CD4-positive, alpha-beta T cell treated with Interleukin-15 for 1 hour (primary cell): ENCODE measurements around the gene MAL.
"Not testable (repeated sequence)": the region's sequence is repeated elsewhere in the genome, so short reads cannot be mapped to it uniquely, and the experiment has no call there.

Experiments
- DNase-seq: peaks from one replicate; pipeline ENCODE4 v3.0.0-alpha.2; 2020

Gene MAL

GRCh38 chr2:95072424-95072823, 46.9 kb downstream of the MAL start:
- no peak for DNase-seq

GRCh38 chr2:95073856-95074662, 48.6 kb downstream of the MAL start:
- no peak for DNase-seq

GRCh38 chr2:95074663-95075439, 49.3 kb downstream of the MAL start:
- DNase-seq = peak; percentile 81

- no peak for DNase-seq
Measured at GRCh38 chr2:95075440-95076132, 50.1 kb downstream of the MAL start.

DNA sequence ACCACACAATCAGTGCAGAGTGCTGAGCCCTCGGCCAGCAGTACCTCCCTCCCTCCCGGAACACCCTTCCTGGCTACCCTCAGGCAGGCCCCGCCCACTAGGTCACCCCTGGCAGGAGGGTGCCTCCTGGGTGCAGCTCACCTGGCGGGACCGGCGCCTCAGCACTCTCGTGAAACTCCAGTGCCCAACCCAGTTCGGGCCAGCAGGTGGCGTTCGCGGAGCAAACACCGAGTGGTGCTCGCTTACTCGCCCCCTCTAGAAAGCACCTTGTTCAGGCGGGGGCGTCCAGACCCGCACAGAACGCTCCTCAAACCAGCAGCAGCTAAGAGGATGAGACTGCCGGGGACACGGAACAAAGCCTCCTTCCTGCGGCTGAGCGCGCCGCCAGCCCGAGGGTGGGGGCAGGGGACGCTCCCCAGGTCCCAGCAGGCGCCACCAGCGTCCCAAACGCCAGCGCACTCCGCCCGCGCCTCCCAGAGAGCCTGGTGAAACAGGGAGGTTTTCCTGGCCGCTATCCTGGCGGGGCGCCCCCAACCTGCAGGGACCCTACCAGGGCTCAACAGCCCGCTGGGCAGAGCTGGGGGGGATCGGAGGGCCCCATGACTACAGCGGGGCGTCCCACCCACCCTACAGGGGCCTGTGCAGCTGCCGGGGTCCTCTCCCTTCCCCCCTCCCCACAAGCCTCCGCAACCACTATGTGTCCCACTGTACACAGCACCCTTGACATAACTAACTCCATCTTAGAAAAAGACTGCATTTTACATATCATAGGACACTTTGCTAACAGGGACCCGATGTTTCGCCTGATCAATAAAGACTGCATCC, 51.4 kb downstream of the MAL start:
- peak; percentile 89 for DNase-seq

GRCh38 chr2:95077530-95077825, 52.0 kb downstream of the MAL start:
- no peak for DNase-seq

- DNase-seq = no peak
Measured at GRCh38 chr2:95077861-95078603, 52.5 kb downstream of the MAL start.

DNA sequence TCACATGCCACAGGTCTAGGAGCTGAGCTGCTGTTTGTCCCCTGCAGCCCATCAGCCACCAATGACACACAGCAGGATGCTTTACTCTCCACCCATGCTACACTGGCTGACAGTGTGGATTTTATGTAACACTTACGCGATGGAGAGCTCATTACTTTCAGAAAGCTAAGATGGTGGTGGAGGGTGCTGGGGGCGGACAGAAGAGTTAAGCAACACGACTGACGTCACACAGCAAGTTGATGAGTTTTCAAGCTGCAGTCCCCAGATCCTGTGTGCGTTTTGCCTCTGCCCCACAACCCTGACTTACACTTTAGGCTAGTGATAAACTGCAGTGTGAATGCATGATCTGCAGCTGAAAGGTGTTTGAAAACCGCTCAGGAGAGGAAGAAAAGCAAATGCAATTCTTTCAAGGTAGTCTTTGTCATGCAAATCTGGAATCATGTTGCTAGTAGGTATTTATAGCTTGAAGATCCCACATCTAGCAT, 53.7 kb downstream of the MAL start:
- no peak for DNase-seq

- no peak for DNase-seq
Measured at GRCh38 chr2:95082477-95082876, 57.0 kb downstream of the MAL start.

DNA sequence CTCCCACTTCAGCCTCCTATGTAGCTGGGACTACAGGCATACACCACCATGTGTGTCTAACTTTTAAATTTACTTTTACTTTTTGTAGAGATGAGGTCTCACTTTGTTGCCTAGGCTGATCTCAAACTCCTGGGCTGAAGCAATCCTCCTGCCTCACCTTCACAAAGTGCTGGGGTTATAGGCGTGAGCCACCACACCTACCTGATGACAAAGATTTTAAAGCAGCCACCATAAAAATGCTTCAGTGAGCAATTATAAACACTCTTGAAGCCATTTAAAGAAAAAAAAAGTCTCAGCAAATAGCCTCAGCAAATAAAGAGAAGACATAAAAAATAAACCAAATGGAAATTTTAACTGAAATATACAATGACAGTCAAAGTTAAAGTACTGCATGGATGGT, 60.5 kb downstream of the MAL start:
- no peak for DNase-seq

DNA sequence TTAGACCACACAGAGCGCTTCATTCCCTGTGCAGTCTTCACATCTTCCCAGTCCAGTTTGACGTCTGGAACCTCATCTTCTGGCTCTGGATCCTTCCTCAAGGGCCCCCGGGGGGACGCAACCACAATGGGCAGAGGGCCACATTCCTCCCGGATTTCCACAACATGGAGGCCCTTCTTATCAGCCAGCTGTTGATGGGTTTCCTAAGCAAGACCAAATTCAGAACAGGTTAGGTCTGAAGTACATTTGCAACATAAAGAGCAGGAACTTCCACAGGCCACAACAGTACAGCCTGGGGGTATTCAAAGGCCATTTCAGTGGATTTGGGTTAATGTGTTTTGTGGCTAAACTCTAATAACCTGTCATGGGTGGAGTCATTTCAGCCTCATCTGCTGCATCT, 61.9 kb downstream of the MAL start:
- no peak for DNase-seq

GRCh38 chr2:95091885-95092555, 66.5 kb downstream of the MAL start:
- no peak for DNase-seq

DNA sequence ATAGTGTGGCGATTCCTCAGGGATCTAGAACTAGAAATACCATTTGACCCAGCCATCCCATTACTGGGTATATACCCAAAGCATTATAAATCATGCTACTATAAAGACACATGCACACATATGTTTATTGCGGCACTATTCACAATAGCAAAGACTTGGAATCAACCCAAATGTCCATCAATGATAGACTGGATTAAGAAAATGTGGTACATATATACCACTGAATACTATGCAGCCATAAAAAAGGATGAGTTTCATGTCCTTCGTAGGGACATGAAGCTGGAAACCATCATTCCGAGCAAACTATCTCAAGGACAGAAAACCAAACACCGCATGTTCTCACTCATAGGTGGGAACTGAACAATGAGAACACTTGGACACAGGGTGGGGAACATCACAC, 72.8 kb downstream of the MAL start:
- DNase-seq = not testable (repeated sequence)

DNA sequence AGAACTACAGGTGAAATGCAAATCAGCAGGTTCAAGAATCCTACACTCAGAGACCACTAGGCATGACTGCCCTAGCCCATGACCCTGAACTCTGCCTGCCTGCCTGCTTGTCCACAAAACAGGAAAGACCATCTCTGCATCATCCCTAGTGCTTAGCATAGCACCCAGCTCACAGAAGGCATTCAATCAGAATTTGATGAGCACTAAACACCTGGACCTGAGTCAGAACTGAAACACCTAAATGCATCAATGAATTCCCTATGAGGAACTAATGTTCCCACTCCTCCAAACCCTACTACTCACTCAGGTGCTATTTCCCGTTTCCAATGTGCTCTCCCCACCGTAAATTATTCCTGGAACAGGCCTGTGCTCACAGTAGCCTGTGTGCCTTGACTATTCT, 74.4 kb downstream of the MAL start:
- no peak for DNase-seq
